HG03039 (cell line): Measurements from ENCODE around the gene EPHB2.

ENCODE experiments used
- ATAC-seq: cut with Tn5 transposase; IDR thresholded peaks from one replicate; pipeline ENCODE4 v1.9.1; 2021; ENCODE audit warnings: mild to moderate bottlenecking, moderate library complexity; ENCODE audit not compliant: unreplicated experiment

EPHB2 gene

GRCh38 chr1:22721122-22721873, 10.7 kb downstream of the EPHB2 start:
- no peak for ATAC-seq

GRCh38 chr1:22722901-22723550, 12.4 kb downstream of the EPHB2 start:
- ATAC-seq, result no peak

- ATAC-seq, result no peak
These were observed 17.2 kb downstream of the EPHB2 start for GRCh38 chr1:22727873-22728272.

- ATAC-seq, result no peak
These were observed 18.2 kb downstream of the EPHB2 start for GRCh38 chr1:22728751-22729399.

- ATAC-seq, result no peak
These were observed 18.7 kb downstream of the EPHB2 start for GRCh38 chr1:22729400-22729773.

GRCh38 chr1:22729912-22730311, 19.3 kb downstream of the EPHB2 start:
- ATAC-seq, result no peak

- no peak for ATAC-seq
These were observed 21.5 kb downstream of the EPHB2 start for GRCh38 chr1:22731924-22732720.

GRCh38 chr1:22733643-22734042, 23.0 kb downstream of the EPHB2 start:
- ATAC-seq, result no peak

- no peak for ATAC-seq
These were observed 26.0 kb downstream of the EPHB2 start for GRCh38 chr1:22736501-22737080.

GRCh38 chr1:22737374-22738068, 26.9 kb downstream of the EPHB2 start:
- no peak for ATAC-seq

- no peak for ATAC-seq
These were observed 27.4 kb downstream of the EPHB2 start for GRCh38 chr1:22738069-22738435.

GRCh38 chr1:22738522-22738921, 27.9 kb downstream of the EPHB2 start:
- no peak for ATAC-seq

- no peak for ATAC-seq
These were observed 29.2 kb downstream of the EPHB2 start for GRCh38 chr1:22739648-22740385.

- no peak for ATAC-seq
These were observed 30.5 kb downstream of the EPHB2 start for GRCh38 chr1:22741118-22741517.

GRCh38 chr1:22745669-22746585, 35.3 kb downstream of the EPHB2 start:
- no peak for ATAC-seq

GRCh38 chr1:22747021-22747734, 36.5 kb downstream of the EPHB2 start:
- no peak for ATAC-seq

GRCh38 chr1:22747735-22748073, 37.1 kb downstream of the EPHB2 start:
- no peak for ATAC-seq

- no peak for ATAC-seq
These were observed 38.9 kb downstream of the EPHB2 start for GRCh38 chr1:22749503-22749902.
